Dedifferentiated amniotic fluid mesenchymal stem cell (primary cell): Measurements from ENCODE around the gene LRRC28.

Experiments
- DNase-seq: peaks from one replicate; pipeline ENCODE4 v3.0.0-alpha.2; 2016; ENCODE audit errors: extremely low spot score

The LRRC28 gene

GRCh38 chr15:99416191-99417188, 165.2 kb downstream of the LRRC28 start:
- DNase-seq: no peak

GRCh38 chr15:99421172-99421656, 169.9 kb downstream of the LRRC28 start:
- DNase-seq: no peak

- DNase-seq: no peak
Observed at GRCh38 chr15:99421758-99422157, 170.5 kb downstream of the LRRC28 start.

- DNase-seq: no peak
Observed at GRCh38 chr15:99423186-99424130, 172.2 kb downstream of the LRRC28 start.

- DNase-seq: no peak
Observed at GRCh38 chr15:99424131-99424571, 172.9 kb downstream of the LRRC28 start.

- DNase-seq: peak; percentile 91
Observed at GRCh38 chr15:99424978-99425656, 173.8 kb downstream of the LRRC28 start.

- DNase-seq: no peak
Observed at GRCh38 chr15:99425657-99426301, 174.5 kb downstream of the LRRC28 start.

GRCh38 chr15:99426431-99427105, 175.3 kb downstream of the LRRC28 start:
- DNase-seq: no peak

- DNase-seq: no peak
Observed at GRCh38 chr15:99427210-99427609, 175.9 kb downstream of the LRRC28 start.

- no peak for DNase-seq
Observed at GRCh38 chr15:99427668-99428361, 176.5 kb downstream of the LRRC28 start.

- no peak for DNase-seq
Observed at GRCh38 chr15:99429681-99430081, 178.4 kb downstream of the LRRC28 start.

- no peak for DNase-seq
Observed at GRCh38 chr15:99430881-99431401, 179.7 kb downstream of the LRRC28 start.

GRCh38 chr15:99431661-99432091, 180.4 kb downstream of the LRRC28 start:
- DNase-seq: no peak

- no peak for DNase-seq
Observed at GRCh38 chr15:99432271-99433025, 181.2 kb downstream of the LRRC28 start.

GRCh38 chr15:99433026-99433756, 181.9 kb downstream of the LRRC28 start:
- DNase-seq: no peak

- DNase-seq: no peak
Observed at GRCh38 chr15:99433757-99434450, 182.6 kb downstream of the LRRC28 start.

- DNase-seq: no peak
Observed at GRCh38 chr15:99434506-99435112, 183.3 kb downstream of the LRRC28 start.
